Gastrocnemius medialis (tissue), 4 donors: ENCODE results near the gene MON1B. TPM values are rescaled to one million over a fixed set of nuclear protein-coding genes. Genes with fewer than 3 reads are reported as not detected.

Source experiments
- ATAC-seq, 2 donors: fragments of 150-250 bp; one replicate each; pipeline ENCODE4 v1.9.1; 2016
- DNase-seq, 2 donors: peaks; one replicate each; pipeline ENCODE4 v3.0.0-alpha.2; 2019
- H3K27ac ChIP-seq, 4 donors: fragments of 200-600 bp; sonication (generic); 1 replicate in 1 of 4; 2 replicates in 3 of 4; pipeline ENCODE4 v1.5.1; 2016 to 2018; ENCODE audit warnings: mild to moderate bottlenecking in 2 of 4, moderate library complexity in 1 of 4
- H3K27me3 ChIP-seq, 3 donors: fragments of 200-600 bp; sonication (generic) in 2 of 3; 1 replicate in 1 of 3; 2 replicates in 2 of 3; pipeline versions ENCODE4 v1.5.1 to v1.6.0; 2016 to 2019; ENCODE audit warnings: mild to moderate bottlenecking in 1 of 3, moderate library complexity in 1 of 3
- H3K36me3 ChIP-seq, 2 donors: fragments of 200-600 bp; sonication (generic) in 1 of 2; one replicate each; pipeline ENCODE4 v1.5.1; 2017 to 2018
- H3K4me1 ChIP-seq, 2 donors: fragments of 200-600 bp; sonication (generic) in 1 of 2; one replicate each; pipeline ENCODE4 v1.5.1; 2016 to 2017; ENCODE audit warnings: mild to moderate bottlenecking in 2 of 2
- H3K4me3 ChIP-seq, 4 donors: fragments of 200-600 bp; sonication (generic) in 3 of 4; 1 replicate in 1 of 4; 2 replicates in 3 of 4; pipeline ENCODE4 v1.5.1; 2016 to 2019; ENCODE audit warnings: mild to moderate bottlenecking in 2 of 4
- H3K9me3 ChIP-seq, 3 donors: fragments of 200-600 bp; sonication (generic) in 2 of 3; 1 replicate in 1 of 3; 2 replicates in 2 of 3; pipeline ENCODE4 v1.5.1; 2016 to 2019
- POLR2A ChIP-seq, 2 donors: fragments of 450-650 bp; IDR thresholded peaks; one replicate each; pipeline ENCODE4 v1.6.1; 2017; ENCODE audit warnings: antibody characterized with exemption in 2 of 2, mild to moderate bottlenecking in 2 of 2, moderate library complexity in 2 of 2
- in situ Hi-C, 4 donors: fragments of 200-750 bp; cut with MboI; loops; one replicate each; pipeline versions ENCODE4 v1.15.0 to v1.8.0; 2017; ENCODE audit warnings: low sequenced_read_pairs in 4 of 4
- intact Hi-C: fragments of 100-400 bp; cut with DNase I; formaldehyde crosslinking; loops from one replicate; pipeline ENCODE4 v1.15.1; 2023; ENCODE audit warnings: low total_unique reads
- total RNA-seq, 4 donors: library from RNA; depleted of rRNA; stranded (reverse); fragments of >200 nt; gene quantifications; one replicate each; pipeline versions ENCODE4 v1.1.0 to v1.2.3, GENCODE V29; 2016
- TF ChIP-seq, protein P1 (sequence below), 5 experiments: fragments of 450-650 bp in 3 of 5; fragments of 200-600 bp in 2 of 5; sonication (generic) in 2 of 5; IDR thresholded peaks in 4 of 5; conservative IDR thresholded peaks in 1 of 5; 1 replicate in 4 of 5; 2 replicates in 1 of 5; pipeline ENCODE4 v1.5.1; 2016 to 2019; ENCODE audit warnings: antibody characterized with exemption in 5 of 5, mild to moderate bottlenecking in 3 of 5, moderate library complexity in 3 of 5

Gene MON1B
- total RNA-seq, 4 donors from 2014 or later, result 6.6 to 14.6 (median 10.6) TPM

DNA sequence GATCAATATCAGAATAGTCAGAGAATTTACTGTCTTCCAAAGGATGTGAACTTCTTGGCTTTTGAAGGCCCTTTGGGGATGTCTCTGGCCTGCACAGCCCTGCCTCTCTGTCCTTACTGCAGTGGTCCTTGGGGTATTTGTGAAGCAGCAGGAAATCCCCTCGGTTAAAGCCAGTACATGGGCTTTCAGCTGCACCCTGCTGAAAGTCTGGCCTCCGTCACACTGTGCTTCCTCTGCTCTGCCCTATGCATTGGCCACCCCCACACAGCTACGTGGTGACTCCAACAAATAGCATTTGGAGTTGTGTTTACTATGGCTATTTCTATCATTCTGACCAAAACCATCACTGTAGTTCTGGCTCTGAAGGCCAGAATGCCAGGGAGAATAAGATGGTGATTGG is 29.4 kb downstream of the MON1B start:
- intact Hi-C loops (no loop called here), in situ Hi-C loops (no loop called here)
- Histone ChIP-seq H3K36me3 (no peaks in the 10 kb centered on the region), H3K9me3 (no peaks in the 10 kb centered on the region), H3K4me3 (no peak overlapping the region), H3K27me3 (no peaks in the 10 kb centered on the region), H3K27ac (no peak overlapping the region), H3K4me1 (no peaks in the 10 kb centered on the region)
- ATAC-seq, result no peak
- TF ChIP-seq POLR2A (IDR thresholded peaks at IDR 0.05), result no peak
- TF ChIP-seq, protein P1, sequence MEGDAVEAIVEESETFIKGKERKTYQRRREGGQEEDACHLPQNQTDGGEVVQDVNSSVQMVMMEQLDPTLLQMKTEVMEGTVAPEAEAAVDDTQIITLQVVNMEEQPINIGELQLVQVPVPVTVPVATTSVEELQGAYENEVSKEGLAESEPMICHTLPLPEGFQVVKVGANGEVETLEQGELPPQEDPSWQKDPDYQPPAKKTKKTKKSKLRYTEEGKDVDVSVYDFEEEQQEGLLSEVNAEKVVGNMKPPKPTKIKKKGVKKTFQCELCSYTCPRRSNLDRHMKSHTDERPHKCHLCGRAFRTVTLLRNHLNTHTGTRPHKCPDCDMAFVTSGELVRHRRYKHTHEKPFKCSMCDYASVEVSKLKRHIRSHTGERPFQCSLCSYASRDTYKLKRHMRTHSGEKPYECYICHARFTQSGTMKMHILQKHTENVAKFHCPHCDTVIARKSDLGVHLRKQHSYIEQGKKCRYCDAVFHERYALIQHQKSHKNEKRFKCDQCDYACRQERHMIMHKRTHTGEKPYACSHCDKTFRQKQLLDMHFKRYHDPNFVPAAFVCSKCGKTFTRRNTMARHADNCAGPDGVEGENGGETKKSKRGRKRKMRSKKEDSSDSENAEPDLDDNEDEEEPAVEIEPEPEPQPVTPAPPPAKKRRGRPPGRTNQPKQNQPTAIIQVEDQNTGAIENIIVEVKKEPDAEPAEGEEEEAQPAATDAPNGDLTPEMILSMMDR (IDR thresholded peaks at IDR 0.05 in 4 of 5, conservative IDR thresholded peaks at IDR 0.05 in 1 of 5), result no peak
- DNase-seq, result no peak

DNA sequence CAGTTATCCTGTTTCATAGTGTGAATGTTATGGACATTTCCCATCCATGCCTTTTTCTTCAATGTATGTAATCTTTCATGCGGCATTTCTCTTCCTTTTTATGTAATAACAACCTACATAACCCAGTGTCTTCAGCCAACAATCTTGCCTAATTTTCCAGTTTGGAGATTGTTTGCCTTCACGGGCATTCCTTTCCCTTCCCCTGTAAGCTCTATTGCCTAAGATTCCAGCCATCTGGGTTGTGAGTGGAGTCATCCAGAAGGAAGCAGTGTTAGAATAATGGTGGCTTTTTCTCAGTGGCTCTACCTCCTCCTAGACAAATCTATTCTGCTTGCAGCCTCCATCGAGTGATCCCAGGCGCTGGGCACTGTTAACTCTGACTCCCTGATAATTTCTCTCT is 30.5 kb downstream of the MON1B start:
- H3K36me3 ChIP-seq, result no peaks in the 10 kb centered on the region
- intact Hi-C loops, result no loop called here
- TF ChIP-seq POLR2A (IDR thresholded peaks at IDR 0.05), result no peak
- TF ChIP-seq, protein P1 (IDR thresholded peaks at IDR 0.05 in 4 of 5, conservative IDR thresholded peaks at IDR 0.05 in 1 of 5), result no peak
- no peak overlapping the region for H3K27ac ChIP-seq
- DNase-seq (no peak), ATAC-seq (no peak)
- H3K9me3 ChIP-seq, result no peaks in the 10 kb centered on the region
- in situ Hi-C loops, result no loop called here
- peaks cover 0 to 2% (median 0%) of the 10 kb centered on the region in 3 donors for H3K27me3 ChIP-seq
- H3K4me1 ChIP-seq, result no peaks in the 10 kb centered on the region
- no peak overlapping the region for H3K4me3 ChIP-seq

DNA sequence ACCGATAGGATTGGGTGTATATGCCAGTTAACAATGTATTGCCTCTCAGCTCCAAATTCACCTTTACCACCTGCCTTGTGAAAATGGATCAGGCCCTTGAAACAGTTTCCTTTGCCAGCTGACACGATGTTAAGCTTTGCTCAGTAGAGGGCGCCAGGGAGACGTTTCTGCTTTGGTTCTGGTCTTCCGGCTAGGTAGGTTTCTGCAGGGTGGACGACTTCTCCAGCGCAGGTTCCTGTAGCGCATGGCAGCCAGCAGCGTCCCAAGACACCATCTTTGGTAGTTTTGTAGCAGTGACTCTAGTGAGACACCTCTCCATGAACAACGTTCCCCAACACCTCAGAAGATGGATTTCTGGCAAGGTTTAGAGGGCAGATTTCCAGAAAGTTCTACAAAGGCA is 32.2 kb downstream of the MON1B start:
- Histone ChIP-seq H3K36me3 (no peaks in the 10 kb centered on the region), H3K27me3 (peaks cover 0 to 2% (median 0%) of the 10 kb centered on the region in 3 donors), H3K9me3 (no peaks in the 10 kb centered on the region), H3K27ac (no peak overlapping the region), H3K4me1 (no peaks in the 10 kb centered on the region), H3K4me3 (no peak overlapping the region)
- no peak for DNase-seq
- TF ChIP-seq, protein P1 (IDR thresholded peaks at IDR 0.05 in 4 of 5, conservative IDR thresholded peaks at IDR 0.05 in 1 of 5), result no peak
- no peak for TF ChIP-seq POLR2A (IDR thresholded peaks at IDR 0.05)
- no peak for ATAC-seq
- in situ Hi-C loops (no loop called here), intact Hi-C loops (no loop called here)

DNA sequence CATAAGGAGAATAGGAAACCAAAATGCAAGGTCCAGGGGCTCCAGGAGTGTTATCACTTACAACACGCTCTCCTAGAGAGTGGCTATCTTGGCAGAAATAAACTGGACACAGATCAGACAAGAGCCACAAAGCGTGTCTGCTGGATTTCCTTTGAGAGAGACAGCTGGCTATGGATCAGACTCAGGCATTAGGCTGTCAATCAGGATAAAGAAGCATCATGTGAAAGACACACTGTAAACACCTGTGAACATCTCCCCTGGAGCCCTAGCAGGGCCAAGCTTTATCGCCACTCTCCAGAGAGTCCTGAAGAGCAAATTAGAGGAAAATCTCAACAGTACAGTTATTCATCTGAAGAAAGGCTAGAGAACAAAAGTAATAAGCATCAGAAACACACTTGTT is 34.2 kb downstream of the MON1B start:
- in situ Hi-C loops, result loop anchor here in 2 of 4 donors (25.0 kb wide), 1 partner anchor 737 kb away; no protein-coding TSS in a partner anchor
- no peak for ATAC-seq
- no peak for DNase-seq
- intact Hi-C loops, result no loop called here
- Histone ChIP-seq H3K36me3 (no peaks in the 10 kb centered on the region), H3K4me1 (no peaks in the 10 kb centered on the region), H3K27ac (no peak overlapping the region), H3K27me3 (peaks cover 0 to 2% (median 0%) of the 10 kb centered on the region in 3 donors), H3K9me3 (no peaks in the 10 kb centered on the region), H3K4me3 (no peak overlapping the region)
- TF ChIP-seq, protein P1 (IDR thresholded peaks at IDR 0.05 in 4 of 5, conservative IDR thresholded peaks at IDR 0.05 in 1 of 5), result no peak
- TF ChIP-seq POLR2A (IDR thresholded peaks at IDR 0.05), result no peak

DNA sequence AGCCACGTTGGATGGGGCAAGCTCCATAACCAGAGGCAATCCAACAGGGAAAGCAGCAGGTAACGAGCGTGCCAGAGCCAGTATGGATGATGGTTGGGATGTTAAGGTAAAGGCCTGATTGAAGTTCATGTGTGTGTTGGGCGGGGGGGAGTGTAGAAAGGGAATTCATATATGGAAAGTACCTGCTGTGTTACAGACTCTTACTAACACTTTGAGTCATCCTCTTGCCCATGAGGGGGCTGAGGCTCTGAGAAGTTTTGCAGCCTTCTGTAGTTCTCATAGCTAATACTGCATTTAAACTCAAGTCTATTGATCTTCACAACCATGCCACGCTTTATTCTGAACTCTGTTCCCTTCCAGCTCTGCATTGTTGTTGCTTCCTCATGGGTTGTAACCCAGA is 36.8 kb downstream of the MON1B start:
- TF ChIP-seq POLR2A (IDR thresholded peaks at IDR 0.05), result no peak
- TF ChIP-seq, protein P1 (IDR thresholded peaks at IDR 0.05 in 4 of 5, conservative IDR thresholded peaks at IDR 0.05 in 1 of 5), result no peak
- in situ Hi-C loops (loop anchor here in 2 of 4 donors (25.0 kb wide), 1 partner anchor 735 kb away; no protein-coding TSS in a partner anchor), intact Hi-C loops (no loop called here)
- DNase-seq, result no peak
- H3K4me3 ChIP-seq, result no peak overlapping the region
- H3K4me1 ChIP-seq, result no peaks in the 10 kb centered on the region
- no peaks in the 10 kb centered on the region for H3K36me3 ChIP-seq
- H3K27me3 ChIP-seq, result peaks cover 0 to 2% (median 0%) of the 10 kb centered on the region in 3 donors
- H3K27ac ChIP-seq, result no peak overlapping the region
- no peak for ATAC-seq
- H3K9me3 ChIP-seq, result no peaks in the 10 kb centered on the region
